ENCODE results near the gene EPB41L4B.
"Not testable (repeated sequence)": the region's sequence is repeated elsewhere in the genome, so short reads cannot be mapped to it uniquely, and the experiment has no call there.

The EPB41L4B gene

DNA sequence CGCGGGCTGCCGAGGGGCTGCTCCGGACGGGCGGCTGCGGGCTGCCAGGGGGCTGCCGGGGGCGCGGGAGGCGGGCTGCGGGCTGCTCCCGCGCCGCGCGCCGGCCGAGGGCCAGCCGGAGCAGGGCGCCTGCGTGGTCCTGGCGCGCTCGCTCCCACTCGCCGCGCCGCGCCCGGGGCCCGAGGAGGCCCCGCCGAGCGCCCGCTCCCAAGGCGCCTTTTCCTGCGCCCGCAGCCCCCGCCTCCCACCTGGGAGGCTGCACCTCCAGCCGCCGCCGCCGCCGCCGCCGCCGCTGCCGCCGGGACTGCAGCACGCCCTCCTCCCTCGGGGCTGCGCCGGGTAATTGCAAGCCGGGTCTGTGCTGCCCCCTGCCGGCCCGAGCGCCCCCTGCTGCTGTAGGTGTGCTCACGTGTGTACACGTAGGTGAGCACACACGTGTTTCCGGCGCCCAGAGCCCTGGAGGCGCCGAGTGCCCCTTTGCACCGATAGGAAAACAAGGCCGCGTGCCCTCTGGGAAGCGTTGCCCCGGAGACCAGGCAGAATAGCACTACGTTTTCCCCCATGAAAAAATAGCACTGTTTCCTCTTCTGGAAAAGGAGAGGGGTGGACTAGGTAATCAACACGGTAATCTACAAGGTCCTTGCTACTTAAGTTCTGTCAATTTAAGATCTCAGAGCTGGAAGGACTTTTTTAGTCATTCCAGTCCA lies at the start of gene EPB41L4B:
Gene EPB41L4B (minus strand): TSS at position 318 of the 707 bp plus-strand sequence. CDS start 613 bp downstream, outside the sequence.
- DNase-seq, result no peak

DNA sequence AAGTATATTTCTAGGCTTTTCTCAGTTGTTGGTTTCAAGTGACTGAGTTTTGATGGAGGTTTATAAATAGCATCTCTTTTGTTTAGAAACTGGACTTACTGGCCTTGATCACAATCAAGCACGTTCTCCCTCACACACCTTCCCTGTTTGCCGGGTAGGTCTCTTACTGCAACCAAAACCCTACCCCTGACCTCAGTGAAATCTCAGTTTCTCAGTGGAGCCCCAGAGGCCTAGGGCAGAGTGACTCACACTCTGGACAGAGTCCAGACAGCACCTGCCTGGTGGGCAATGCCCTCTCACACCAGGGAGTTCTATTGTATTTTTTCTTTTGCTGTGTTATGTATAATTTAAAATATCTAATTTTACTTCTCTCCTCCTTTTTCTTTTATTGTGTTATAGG lies 48.4 kb upstream of the EPB41L4B start:
- no peak for DNase-seq

DNA sequence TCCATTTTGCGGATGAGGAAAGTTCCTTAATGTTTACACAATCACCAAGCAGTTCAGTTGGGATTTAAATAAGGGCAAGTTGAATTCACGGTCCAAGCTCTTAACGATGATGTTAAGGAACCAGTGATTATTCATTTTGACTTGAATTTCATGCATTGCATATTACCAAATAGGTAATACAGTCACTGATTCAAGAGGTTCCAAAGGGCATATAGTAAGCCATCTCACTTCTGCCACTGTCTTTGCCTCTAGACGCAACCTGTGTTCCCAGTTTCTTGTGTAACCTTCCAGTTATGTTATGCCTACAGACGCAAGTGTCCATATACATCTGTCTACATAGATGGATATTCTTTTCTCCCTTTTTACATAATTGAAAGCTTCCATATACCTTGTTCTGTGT lies 39.9 kb upstream of the EPB41L4B start:
- no peak for DNase-seq

DNA sequence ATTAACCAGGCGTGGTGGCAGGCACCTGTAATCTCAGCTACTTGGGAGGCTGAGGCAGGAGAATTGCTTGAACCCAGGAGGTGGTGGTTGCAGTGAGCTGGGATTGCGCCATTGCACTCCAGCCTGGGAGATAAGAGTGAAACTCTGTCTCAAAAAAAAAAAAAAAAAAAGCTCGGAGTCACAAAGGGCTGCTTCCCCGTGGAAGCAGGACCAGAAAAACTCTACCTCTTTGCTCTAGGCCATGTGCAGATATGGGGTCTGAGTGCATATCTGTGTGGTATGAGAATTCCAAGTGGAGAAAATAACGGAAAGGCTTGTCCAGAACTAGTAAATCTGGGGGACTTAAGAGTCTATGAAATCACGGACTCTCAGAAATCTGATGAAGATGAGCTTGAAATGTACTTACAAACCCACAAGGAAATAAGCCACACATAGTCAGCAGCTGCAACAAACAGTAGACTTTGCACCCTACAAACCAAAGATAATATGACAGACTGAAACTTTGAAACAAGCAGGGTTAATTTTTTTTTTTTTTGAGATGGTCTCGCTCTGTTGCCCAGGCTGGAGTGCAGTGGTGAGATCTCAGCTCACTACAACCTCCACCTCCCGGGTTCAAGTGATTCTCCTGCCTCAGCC lies 38.2 kb upstream of the EPB41L4B start:
- DNase-seq, result not testable (repeated sequence)

DNA sequence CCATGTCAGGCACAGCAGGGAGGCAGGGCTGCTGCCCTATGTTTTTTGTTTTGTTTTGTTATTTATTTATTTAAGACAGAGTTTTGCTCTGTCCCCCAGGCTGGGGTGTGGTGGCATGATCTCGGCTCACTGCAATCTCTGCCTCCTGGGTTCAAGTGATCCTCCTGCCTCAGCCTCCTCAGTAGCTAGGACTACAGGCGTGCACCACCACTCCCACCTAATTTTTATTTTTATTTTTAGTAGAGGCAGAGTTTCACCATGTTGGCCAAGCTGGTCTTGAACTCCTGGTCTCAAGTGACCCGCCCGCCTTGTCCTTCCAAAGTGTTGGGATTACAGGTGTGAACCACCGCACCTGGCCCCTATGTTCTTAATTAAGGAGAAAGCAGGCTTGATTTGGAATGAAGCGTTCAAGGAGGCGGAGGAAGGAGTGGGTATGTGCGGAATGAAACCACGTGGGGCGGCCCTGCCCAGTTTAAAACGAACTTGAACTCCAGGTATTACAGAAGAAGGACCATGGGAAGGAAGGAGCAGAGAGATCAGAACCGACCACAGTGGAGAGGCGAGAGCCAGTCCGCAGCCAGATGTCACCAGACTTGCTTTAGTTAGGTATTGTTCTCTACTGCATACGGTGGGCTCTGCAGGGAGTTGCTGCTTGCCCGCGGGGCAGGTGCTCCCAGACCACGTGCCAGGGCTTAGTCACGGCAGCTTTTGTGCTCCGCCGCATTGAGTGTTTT lies 34.9 kb upstream of the EPB41L4B start:
- no peak for DNase-seq

DNA sequence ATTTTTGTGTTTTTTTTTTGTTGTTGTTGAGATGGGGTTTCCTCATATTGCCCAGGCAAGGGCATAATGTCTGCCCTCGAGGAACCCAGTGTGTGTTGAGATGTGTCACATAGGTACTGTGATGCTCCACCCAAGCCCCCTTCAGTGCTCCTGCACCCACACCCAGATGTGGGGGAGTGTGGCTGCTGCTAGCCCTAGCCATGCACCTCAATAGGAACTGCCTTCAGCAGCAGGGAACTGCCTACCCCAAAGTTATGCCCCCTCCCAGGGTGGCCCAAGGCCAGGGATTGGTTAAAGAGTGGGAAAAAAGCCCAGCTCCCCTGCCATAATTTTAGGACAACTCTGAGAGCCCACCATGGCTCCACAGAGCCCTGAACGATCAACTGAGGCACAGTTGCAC lies 33.3 kb upstream of the EPB41L4B start:
- DNase-seq, result no peak

DNA sequence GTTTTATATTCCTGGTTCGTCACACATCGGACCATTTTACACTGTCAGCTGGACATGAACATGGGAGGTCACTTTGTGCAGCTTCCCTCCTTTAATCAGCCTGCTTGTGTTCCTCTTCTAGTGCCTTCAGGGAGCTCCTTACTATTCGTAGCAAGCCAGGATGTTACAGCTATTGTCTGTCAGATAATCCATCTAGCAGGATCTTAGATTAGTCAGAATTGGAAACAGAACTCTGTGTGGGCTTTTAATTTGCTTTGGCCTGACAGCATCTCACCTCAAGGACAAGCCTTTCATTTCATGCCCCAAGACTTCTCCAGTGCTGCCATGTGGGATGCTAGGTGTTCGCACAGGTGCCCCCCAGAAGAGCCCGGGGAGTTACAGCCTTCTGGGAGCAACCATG lies 30.2 kb upstream of the EPB41L4B start:
- no peak for DNase-seq

DNA sequence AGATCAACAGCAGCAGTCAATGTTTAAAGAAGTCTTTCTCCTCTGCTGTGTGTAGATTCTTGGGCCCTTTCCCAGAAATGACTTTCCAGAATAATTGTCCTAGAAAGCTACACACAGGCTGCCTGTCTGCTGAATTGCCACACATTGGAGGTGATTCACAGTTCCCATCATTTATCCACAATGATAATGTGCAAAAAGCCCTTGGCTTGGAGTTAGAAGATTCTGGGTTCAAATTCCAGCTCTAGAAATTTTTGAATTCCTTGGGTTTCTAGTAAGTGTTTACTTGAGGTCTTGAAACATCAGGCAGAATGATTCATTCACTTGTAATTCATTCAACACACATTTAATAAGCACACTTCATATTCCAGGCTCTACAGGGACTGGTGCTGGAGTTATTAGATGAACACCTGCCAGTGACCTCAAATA lies 28.6 kb upstream of the EPB41L4B start:
- no peak for DNase-seq

DNA sequence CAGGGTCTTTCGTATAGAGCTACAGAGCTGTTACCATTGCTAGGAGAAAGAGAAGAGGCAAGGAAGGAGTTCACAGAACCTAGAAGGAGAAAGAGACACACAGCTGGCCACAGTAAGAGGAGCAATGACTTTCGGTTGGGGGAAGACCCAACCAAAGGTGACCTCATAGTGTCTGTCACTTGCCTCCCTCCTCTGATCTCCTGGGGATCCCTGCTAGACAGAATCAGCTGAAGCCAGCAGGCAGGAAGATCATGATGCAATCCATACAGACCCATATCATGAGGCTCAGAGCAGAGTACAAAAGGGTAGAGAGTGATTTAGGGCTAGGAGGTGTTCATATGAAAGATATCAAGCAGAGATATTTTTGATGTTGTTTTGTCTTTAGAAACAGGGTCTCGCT lies 26.0 kb upstream of the EPB41L4B start:
- no peak for DNase-seq

DNA sequence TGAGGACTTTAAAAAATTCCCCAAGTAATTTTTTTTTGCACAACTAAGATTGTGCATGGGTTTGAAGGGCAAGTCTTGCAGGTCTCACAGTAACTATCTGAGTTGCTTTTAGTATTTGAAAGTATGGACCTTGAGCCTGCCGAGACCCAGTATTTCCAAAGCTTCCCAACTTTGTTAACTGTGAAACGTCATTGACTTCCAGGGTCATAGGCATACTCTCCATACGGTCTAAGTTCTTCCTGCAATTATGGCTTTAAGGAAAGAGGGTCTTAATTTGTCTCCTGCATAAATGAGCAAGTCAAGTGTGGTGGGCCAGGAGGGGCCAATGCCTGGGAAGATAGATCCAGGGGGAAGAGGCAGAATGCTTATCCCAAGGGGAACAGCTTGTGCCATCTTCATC lies 24.0 kb upstream of the EPB41L4B start:
- DNase-seq, result no peak

DNA sequence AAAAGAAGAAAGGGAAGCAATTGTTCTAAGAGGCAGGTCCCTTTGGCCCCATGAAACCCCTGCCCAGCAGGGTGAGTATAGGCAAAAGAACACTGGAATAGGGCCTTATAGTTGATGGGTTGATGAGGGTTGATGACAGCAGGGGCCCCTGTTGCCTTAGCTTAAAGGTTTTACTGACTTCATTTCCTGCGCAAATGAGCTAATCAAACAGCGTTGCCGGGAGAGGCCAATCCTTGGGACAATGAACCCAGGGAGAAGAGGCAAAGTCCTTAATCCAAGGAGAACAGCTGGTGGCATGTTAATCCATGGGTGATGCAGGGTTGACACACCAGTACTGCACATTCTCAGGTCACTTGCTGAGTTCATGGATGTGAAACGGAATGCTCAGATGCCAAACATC lies 22.0 kb upstream of the EPB41L4B start:
- no peak for DNase-seq

DNA sequence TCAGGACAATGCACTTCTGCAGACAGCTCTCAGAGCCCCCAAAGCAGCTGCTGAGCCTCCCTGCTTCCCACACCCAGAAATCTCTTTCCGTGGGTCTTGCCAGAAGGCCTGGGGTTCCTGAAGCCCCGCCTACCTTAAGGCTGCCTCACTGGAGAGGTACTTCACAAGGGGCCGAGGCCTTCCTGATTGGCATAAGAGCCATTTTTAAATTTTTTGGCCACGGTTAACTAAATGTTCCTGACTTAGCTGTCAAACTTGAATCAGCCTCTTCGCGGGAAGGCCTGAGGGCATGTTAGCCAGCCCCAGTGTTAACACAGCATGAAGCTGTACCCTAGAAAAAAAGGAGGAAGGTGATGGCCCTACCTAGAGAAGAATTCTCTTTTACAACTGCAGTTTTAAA lies 20.7 kb upstream of the EPB41L4B start:
- no peak for DNase-seq

DNA sequence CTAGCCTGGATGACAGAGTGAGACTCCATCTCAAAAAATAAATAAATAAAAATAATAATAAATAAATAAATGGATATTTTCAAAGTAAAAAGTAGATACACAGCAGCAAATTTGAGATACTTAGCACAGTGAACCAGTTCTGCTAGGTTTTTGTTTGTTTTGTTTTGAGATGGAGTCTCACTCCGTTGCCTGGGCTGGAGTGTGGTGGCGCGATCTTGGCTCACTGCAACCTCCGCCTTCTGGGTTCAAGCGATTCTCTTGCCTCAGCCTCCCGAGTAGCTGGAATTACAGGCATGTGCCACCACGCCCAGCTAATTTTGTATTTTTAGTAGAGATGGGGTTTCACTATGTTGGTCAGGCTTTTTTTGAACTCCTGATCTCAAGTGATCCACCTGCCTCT lies 20.1 kb upstream of the EPB41L4B start:
- DNase-seq, result not testable (repeated sequence)

DNA sequence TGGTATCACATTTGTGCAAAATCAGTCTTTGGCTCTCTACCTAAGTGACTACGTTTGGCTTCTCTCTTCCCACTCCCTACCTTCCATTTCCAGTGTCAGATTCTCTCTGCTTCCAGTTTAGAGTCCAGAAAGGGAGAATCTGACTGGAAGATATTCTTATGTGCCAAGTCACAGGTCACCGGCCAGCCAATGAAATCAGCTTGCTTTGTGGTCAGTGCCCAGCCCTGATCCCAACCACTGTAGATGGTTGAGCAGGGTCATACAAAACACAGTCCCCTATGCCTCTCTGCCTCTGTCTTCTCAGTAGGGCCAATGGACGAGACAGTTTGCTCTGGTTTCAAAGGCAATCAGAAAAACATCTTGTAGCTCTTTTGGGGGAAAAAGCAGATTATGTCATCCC lies 15.6 kb upstream of the EPB41L4B start:
- no peak for DNase-seq

DNA sequence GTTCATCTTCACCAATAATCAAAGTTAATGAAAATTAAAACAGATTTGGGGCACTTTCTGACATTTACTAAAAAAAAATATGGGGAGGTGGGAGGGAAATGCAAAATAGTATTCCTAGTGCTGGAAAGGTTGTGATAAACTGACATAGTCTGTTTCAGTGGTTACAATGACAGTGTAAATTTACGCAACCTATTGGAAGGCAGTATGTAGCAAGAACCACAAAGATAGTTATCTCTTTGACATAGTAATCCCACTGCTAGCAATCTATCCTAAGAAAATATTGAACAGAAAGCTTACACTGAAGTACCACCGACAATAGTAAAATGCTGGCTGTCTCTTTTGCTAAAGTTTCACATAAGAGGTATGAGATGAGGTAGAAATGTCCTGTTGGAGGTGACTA lies 15.1 kb upstream of the EPB41L4B start:
- DNase-seq, result no peak

DNA sequence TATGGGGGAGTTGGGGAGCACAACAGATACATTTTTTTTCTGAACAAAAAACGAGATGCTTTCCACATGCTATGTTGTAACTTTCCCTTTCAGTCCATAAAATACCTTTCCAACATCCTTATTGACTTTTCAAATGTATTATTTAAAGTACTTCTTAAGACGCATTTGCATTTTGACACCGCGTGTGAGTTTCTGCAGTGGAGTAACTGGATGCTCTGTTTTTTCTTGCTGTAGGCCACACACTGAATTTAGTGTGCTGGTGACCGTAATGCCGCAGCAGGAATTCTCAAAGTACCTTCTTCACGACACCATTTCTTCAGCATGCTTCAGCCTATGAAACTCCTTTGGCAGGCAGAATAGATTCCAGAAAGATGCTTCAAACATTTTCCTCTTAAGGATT lies 14.3 kb upstream of the EPB41L4B start:
- no peak for DNase-seq

DNA sequence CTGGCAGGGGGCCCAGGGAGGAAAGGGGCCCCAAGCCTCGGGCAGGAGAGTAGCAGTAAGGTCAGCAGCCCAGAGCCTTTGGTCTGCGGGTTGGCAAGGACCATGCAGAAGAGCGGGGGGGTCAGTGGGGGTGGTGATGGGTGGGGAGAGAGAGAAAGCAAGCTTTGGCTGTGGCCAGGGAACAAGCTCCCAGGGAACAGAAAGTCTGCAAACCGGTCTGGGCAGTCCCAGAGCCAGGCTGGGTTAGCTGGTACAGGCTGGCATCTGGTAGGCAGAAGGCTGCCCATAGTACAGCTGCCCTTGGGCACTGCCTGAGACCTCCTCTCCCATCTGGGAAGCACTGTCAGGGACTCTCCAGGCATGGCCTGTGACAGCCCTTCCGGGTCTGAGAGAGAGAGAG lies 10.5 kb upstream of the EPB41L4B start:
- no peak for DNase-seq

DNA sequence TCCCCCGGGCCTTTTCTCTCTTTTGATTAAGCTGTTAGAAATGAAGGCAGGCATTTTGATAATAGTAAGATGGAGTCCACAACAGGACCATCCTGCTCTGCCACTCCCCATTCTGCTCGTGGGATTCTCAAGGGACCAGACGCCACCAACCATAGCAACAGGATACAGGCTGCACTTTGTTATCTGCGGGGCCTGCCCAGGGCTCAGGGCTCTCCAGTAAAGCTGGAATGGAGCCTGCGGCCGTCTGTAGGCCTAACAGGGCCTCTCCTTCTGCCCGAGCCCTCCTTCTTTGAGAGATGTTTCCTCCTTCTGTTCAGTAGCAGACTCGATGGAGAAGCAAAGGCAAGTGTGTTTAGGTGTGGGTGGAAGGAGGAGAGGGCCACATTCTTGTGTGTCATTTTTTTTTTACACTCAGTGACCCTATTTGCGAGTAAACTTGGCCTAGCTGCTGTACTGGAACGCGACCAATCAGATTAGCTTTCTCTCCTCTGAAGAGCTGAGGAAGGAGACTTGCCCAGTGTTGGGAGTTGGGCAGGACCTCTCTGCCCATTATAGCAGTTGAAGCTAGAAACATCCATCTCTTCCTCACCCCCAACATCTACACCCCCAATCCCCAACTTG lies 8.9 kb upstream of the EPB41L4B start:
- DNase-seq, result no peak

DNA sequence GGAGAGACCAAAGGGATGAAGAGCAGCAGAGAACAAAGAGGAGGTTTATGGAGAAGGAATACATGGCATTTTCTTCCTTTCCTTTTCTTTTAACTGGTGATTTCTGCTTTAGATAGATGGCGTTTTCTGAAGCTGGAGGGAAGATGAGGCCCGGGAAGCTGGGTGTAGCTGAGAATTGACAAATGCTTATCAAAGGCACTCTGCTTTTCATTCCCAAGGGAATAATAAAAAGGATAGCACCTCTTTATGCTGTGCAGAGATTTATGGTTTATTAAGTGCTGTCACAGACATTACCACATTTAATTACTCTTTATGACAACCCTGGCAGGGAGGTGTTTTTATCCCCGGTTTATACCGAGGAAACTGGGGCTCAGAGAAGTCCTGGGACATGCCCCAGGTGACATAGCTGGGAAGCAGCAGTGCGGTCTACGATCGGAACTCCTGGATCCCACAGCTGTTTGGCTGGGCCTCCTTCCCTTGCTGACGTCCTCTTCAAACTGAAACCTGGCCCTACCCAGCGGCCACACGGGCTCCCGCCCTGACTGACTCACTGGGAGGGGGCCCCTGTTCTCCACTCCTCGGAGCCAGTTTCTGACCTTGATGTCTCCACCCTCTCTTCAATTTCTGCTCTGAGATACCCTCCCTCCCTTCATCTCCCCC lies 8.2 kb upstream of the EPB41L4B start:
- DNase-seq, result no peak

DNA sequence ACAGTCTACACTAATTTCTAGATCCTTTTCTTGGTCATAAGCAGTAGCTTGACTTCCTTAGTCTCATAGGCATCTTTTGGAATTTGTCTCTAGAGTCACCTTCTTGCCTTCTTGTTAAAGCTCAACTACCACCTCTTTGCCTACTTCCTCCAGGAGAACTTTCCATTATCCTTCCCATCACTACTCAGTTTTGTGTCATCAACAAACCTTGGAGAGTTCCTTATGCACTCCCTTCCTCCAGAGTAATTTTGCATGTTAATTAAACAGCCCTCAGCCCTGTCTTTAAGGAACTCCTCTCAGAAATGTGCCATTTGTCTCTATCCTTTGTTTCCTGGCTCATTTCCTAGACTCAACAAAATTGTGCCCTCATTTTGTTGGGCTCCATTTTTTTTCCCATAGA lies 4.2 kb upstream of the EPB41L4B start:
- DNase-seq, result no peak

DNA sequence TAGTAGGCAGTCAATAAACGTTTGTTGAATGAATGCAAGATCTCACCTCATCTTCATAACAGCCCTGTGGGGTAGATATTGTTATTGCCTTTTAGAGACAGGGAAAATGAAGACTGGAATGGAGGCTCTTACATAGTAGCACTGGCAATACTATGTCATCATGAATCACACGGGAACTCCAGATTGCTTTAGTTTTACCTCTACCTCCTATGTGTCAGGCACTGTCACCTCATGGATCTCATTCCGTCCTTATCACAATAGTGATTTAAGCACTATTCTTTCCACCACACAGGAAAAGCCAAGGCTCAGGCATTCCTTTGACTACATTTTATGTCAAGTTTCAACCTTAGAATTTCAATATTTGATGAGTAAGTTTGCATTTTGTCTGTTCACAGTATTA lies 2.9 kb upstream of the EPB41L4B start:
- DNase-seq, result no peak

DNA sequence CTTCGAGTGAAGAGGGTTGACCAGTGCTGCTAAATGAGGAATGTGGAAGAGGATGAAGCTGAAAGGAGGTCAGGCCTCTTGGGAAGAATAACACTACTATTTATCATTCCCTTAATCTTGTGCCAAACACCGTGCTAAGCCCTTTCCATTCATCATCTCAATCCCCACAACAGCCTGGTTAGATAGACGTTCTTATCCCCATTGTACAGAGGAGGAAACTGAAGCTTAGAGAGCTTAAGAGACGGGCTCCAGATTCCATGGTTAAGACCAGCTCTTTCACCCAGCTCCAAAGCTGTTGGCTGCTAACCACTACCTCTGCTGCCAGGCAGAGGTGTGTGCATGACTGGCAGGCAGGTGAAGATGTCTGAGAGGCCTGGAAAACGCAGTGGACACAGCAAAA lies 868 bp upstream of the EPB41L4B start:
- DNase-seq, result no peak

DNA sequence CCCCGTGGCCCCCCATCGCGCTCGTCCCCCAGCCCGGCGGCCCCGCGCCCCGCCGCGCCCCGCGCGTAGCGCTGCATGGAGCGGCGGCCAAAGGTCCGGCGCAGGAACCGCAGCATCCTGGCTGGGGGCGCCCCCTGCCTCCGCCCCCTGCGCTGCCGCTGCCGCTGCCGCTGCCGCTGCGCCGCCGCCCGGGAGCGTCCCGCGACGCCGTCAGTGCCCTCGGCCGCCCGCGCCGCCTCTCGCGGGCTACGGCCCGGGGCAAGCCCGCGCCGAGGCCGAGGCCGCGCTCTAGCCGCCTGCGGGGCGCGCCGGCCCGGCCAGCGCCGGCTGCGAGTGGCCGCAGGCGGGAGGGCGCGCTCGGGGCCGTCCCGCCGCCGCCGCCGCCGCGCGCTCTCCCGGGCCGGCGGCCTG lies 523 bp downstream of the EPB41L4B start:
- DNase-seq, result no peak
